GM18873 (cell line): ENCODE data around the gene AADACL3.

Experiments used
- ATAC-seq: cut with Tn5 transposase; IDR thresholded peaks from one replicate; pipeline ENCODE4 v1.9.1; 2021; ENCODE audit warnings: mild to moderate bottlenecking, moderate library complexity, moderate number of reproducible peaks; ENCODE audit not compliant: unreplicated experiment, low FRiP score

The AADACL3 gene

DNA sequence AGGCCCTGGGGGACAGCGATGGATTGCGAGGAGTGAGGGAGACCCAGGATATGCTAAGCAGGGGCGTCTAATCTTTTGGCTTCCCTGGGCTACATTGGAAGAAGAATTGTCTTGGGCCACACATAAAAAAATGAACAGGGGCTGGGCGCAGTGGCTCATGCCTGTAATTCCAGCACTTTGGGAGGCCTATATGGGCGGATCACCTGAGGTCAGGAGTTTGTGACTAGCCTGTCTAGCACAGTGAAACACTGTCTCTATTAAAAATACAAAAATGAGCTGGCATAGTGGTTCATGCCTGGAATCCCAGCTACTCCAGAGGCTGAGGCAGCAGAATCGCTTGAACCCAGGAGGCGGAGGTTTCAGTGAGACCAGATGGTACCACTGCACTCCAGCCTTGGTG lies 46.9 kb downstream of the AADACL3 start:
- no peak for ATAC-seq

- no peak for ATAC-seq
Observed at GRCh38 chr1:12763479-12763878, 47.6 kb downstream of the AADACL3 start.

DNA sequence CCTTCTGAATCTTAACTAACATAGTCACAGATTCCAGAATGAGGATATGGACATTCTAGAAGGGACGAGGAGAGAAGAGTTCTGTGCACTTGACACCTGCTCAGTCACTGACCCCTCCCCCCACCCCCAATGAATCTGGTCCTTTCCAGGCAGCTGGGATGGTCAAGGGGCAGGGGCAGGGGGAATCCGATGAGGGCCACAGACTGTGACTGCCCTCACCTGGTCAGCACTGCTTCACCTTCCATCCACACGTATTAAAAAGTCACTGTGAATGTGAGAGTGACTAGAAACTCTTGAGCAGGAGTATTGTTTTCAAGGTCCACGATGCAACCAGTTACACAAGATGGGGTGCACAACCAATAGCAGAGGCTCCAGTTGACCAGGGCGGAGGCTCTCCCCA lies 48.1 kb downstream of the AADACL3 start:
- no peak for ATAC-seq

- no peak for ATAC-seq
Observed at GRCh38 chr1:12769031-12769430, 53.1 kb downstream of the AADACL3 start.

GRCh38 chr1:12769976-12770505 lies 54.1 kb downstream of the AADACL3 start:
- no peak for ATAC-seq

- ATAC-seq = no peak
Observed at GRCh38 chr1:12770620-12771019, 54.7 kb downstream of the AADACL3 start.

DNA sequence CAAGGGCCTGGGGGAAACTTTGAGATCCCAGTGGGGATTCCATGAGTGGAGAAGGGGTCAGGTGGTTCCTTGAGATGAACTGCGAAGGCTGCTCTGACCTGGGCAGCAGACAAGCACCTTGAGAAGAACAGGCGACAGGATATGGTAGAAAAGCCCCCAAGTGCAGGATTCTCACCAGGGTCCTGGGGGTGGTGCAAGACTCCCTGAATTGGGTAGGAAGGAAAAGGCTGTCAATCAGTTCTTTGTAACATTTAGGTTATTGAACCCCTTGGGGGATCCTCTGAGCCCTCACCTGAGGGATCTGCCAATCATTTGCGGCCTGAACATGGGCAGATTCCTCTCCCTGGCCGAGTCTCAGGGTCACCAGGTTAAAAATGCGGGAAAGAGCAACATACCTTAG lies 55.3 kb downstream of the AADACL3 start:
- ATAC-seq = no peak

DNA sequence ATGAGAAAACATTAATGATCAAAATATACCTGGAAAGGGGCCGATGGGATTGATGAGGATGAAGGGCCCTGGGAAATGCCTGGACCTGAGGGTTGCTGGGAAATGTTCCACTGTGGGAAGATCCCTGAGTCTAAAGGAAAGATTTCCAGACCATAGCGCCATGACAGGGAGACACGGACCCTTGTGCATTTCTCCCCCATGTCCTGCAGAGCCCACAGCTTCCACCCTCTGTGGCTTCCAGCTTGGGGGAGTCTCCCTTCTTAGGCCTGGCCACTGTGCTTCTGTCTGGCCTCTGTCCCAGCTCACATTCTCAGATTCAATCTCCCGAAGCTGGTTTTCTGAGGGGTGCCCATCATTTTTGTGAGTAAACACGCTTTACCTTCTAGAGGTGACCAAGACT lies 56.6 kb downstream of the AADACL3 start:
- ATAC-seq = no peak

DNA sequence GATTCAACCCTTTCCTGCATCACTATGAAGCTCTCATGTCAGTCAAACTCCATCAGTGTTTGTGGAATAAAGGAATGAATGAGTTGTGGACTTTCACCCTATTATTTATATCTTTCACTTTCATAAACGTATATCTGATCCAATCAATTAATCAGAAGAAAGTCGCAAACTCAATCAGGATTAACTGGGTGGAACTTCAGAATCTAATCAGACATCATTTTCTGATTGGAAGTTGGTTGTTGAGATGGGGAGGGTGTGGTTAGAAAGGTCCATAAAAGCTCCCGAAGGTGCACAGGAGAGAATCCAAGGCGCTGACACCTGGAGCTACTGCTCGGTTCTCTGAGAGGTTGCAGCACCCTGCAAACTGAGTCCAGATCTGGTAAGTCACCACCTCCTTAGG lies 57.5 kb downstream of the AADACL3 start, which contains the start of gene PRAMEF12:
Gene PRAMEF12, plus strand, starts transcription at position 301 of the 400 bp plus-strand sequence. CDS start 1,130 bp downstream, outside the sequence.
- ATAC-seq = no peak

- no peak for ATAC-seq
Observed at GRCh38 chr1:12774801-12775345, 59.0 kb downstream of the AADACL3 start.

GRCh38 chr1:12775443-12775842 lies 59.5 kb downstream of the AADACL3 start:
- ATAC-seq = no peak

GRCh38 chr1:12776801-12777557 lies 61.1 kb downstream of the AADACL3 start:
- no peak for ATAC-seq
